Epithelial cell of proximal tubule (primary cell): ENCODE results near the gene ZC3HAV1L. TPM values are rescaled to one million over a fixed set of nuclear protein-coding genes. Genes with fewer than 3 reads are reported as not detected.
"Not testable (repeated sequence)": the region's sequence is repeated elsewhere in the genome, so short reads cannot be mapped to it uniquely, and the experiment has no call there.

Experiments
- DNase-seq: peaks from one replicate; pipeline ENCODE4 v3.0.0-alpha.2; 2011; ENCODE audit warnings: low read depth
- H3K4me3 ChIP-seq: 2 replicates; pipeline ENCODE4 v1.5.1; 2011; ENCODE audit warnings: low read depth, mild to moderate bottlenecking, low read length
- total RNA-seq: library from RNA; depleted of rRNA; stranded (reverse); fragments of >200 nt; gene quantifications from 2 replicates; pipeline ENCODE4 v1.2.3, GENCODE V29; 2015
- TF ChIP-seq, protein P1 (sequence below): conservative IDR thresholded peaks from 2 replicates; pipeline ENCODE4 v1.5.1; 2012; ENCODE audit warnings: low read depth, mild to moderate bottlenecking, low read length

ZC3HAV1L gene
- total RNA-seq, 1 donor from 2014 or later = 39.3 TPM

DNA sequence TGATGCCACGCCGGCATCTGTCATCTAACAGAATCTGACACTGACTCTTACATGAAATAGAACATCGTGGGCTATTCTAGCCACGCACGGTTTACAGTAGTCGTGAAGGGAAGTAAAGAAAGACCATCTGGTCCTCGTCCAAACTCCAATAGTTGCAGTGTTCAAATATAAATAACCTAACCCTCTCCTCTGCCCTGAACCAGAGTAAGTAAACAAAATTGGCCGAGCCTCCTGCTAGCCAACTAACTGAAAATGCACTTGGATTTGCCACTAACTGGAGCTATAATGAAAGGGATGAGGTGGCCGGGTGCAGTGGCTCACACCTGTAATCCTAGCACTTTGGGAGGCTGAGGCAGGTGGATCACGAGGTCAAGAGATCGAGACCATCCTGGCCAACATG lies 29.5 kb upstream of the ZC3HAV1L start:
- TF ChIP-seq, protein P1, sequence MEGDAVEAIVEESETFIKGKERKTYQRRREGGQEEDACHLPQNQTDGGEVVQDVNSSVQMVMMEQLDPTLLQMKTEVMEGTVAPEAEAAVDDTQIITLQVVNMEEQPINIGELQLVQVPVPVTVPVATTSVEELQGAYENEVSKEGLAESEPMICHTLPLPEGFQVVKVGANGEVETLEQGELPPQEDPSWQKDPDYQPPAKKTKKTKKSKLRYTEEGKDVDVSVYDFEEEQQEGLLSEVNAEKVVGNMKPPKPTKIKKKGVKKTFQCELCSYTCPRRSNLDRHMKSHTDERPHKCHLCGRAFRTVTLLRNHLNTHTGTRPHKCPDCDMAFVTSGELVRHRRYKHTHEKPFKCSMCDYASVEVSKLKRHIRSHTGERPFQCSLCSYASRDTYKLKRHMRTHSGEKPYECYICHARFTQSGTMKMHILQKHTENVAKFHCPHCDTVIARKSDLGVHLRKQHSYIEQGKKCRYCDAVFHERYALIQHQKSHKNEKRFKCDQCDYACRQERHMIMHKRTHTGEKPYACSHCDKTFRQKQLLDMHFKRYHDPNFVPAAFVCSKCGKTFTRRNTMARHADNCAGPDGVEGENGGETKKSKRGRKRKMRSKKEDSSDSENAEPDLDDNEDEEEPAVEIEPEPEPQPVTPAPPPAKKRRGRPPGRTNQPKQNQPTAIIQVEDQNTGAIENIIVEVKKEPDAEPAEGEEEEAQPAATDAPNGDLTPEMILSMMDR = no peak
- DNase-seq = no peak
- no peak overlapping the region for H3K4me3 ChIP-seq

DNA sequence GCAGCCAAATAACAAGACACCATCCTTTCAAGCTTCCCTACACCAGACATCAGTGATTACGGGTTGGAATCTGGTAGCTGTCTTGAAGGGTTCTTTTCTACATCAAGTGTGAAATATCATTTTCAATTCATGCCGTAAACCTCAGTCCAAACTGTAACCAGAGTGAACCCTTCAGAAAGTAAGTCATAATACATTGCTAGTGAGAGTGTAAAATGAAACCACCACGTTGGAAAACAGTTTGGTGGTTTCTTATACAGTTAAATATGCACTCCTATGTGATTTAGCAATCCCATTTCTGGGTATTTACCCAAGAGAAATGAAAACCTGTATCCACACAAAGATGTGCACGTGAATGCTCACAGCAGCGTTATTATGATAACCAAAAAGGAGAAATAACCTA lies 25.6 kb upstream of the ZC3HAV1L start:
- no peak overlapping the region for H3K4me3 ChIP-seq
- TF ChIP-seq, protein P1 = no peak

DNA sequence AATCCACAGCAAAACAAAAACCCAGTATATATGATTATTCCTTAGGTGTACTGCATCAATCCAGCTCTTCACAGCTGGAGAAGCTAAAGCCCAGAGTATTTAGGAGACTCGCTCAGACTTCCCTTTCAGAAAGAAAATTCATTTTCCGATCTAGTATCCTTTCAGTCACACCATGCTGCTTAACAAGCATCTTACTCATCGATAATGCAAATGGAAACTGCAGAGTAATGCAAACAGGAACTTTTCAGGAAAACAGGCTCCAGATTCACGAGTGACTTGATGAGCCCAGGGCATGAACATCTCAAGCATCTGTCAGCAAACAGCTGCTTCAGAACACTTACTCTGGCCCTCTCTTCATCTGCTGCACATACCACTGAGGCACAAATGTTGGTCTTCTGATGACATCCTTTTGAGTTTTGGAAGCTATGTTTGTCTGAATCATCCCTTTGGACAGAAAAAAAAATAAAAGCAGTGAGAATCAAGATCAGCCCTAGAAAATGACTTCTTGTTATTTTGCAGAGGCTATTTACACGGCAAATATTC lies 24.9 kb upstream of the ZC3HAV1L start:
- no peak overlapping the region for H3K4me3 ChIP-seq
- TF ChIP-seq, protein P1 = no peak
- no peak for DNase-seq

More for the DNA sequence above, 25.6 kb upstream of the ZC3HAV1L start:
- DNase-seq = no peak

DNA sequence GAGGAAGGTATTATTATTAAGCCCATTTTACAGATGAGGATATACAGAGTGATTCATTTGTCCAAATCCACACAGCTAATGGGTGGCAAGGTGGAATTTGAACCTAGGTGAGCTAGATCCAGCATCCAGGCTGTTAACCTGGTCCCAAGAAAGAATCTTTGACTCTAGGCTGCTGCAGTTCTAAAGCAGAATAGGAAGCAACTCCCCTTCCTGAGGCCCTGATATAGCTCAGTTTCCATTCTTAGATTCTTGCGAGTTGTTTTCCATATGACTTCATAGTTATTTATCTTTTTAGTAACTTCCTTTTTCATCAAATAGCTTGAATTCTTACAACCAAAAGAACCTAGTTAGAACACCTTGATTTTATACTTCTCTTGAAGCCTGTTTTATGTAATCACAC lies 24.1 kb upstream of the ZC3HAV1L start:
- no peak overlapping the region for H3K4me3 ChIP-seq
- TF ChIP-seq, protein P1 = no peak
- DNase-seq = no peak

DNA sequence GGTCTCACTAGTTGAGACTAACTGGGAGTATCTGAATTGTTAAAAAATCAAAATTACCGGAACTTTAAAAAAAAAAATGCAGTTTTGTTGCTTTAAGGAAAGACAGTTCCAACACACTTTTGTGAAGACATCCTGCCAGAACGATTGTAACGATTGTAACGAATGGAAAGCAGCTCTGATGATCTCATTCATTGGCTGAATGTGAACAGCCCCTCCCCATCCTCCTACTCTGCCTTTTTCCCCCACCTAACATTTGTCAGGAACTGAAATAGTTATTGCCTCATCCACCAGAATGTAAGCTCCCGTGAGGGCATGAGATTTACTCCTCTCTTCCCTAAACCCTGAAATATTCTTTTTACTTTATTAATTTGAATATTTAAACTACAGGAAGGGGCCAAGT lies 23.1 kb upstream of the ZC3HAV1L start:
- no peak for DNase-seq
- H3K4me3 ChIP-seq = no peak overlapping the region
- TF ChIP-seq, protein P1 = no peak

DNA sequence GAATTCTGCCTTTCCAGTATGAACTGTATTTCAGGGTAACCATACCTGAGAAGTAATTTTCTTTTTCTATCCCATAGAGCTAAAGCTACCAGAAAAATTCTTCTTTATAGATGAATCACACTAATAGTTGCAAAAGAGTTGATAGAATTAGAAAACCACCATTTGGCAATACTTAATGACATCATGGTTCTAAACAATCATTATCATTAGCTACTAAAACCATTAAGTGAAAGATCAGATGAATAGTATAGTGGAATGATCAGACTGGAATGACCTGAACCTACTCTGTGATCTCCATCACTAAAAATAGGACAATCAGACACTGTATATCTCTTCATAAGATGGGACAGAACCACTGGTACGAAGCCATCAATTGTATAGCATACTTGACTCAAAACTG lies 19.8 kb upstream of the ZC3HAV1L start:
- H3K4me3 ChIP-seq = no peak overlapping the region
- TF ChIP-seq, protein P1 = no peak
- no peak for DNase-seq

DNA sequence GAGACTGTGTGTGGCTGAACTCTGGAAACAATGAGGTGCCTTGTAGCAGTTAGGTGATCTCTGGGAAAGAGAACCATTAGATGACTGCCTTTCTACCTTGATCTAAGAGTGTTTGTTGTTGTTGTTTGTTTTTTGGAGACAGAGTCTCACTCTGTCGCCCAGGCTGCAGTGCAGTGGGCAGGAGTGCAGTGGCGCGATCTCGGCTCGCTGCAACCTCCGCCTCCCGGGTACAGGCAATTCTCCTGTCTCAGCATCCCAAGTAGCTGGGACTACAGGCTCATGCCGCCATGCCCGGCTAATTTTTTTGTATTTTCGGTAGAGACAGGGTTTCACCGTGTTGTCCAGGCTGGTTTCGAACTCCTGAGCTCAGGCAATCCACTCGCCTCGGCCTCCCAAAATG lies 18.8 kb upstream of the ZC3HAV1L start:
- H3K4me3 ChIP-seq, DNase-seq: not testable (repeated sequence)
